Heart right ventricle (tissue), 16 donors: Measurements from ENCODE around the gene ATP6V1G1. TPM values are rescaled to one million over a fixed set of nuclear protein-coding genes. Genes with fewer than 3 reads are reported as not detected.
"Not testable (repeated sequence)": the region's sequence is repeated elsewhere in the genome, so short reads cannot be mapped to it uniquely, and the experiment has no call there.

Experiments used
- ATAC-seq, 8 donors: fragments of 200-7000 bp; cut with Tn5 transposase; one replicate each; pipeline ENCODE4 v1.9.1; 2020; ENCODE audit warnings: mild to moderate bottlenecking in 8 of 8, moderate library complexity in 8 of 8, moderate number of reproducible peaks in 1 of 8
- DNase-seq, 2 donors: peaks; one replicate each; pipeline ENCODE4 v3.0.0-alpha.2; 2020
- H3K27ac ChIP-seq, 10 donors: fragments of 200-600 bp; sonication (generic) in 2 of 10; one replicate each; pipeline versions ENCODE4 v1.5.0 to v1.8.0; 2020 to 2022; ENCODE audit warnings: mild to moderate bottlenecking in 3 of 10
- H3K27me3 ChIP-seq, 7 donors: fragments of 200-600 bp; one replicate each; pipeline ENCODE4 v1.8.0; 2021 to 2022; ENCODE audit warnings: mild to moderate bottlenecking in 2 of 7
- H3K36me3 ChIP-seq, 9 donors: fragments of 200-600 bp; sonication (generic) in 1 of 9; one replicate each; pipeline versions ENCODE4 v1.5.0 to v1.8.0; 2020 to 2022; ENCODE audit warnings: mild to moderate bottlenecking in 2 of 9
- H3K4me1 ChIP-seq, 9 donors: fragments of 200-600 bp; sonication (generic) in 1 of 9; one replicate each; pipeline versions ENCODE4 v1.5.0 to v1.8.0; 2020 to 2022; ENCODE audit warnings: mild to moderate bottlenecking in 4 of 9
- H3K4me3 ChIP-seq, 10 donors: fragments of 200-600 bp; sonication (generic) in 2 of 10; one replicate each; pipeline versions ENCODE4 v1.5.0 to v1.8.0; 2020 to 2022; ENCODE audit warnings: mild to moderate bottlenecking in 7 of 10, moderate library complexity in 2 of 10
- H3K9me3 ChIP-seq, 11 donors: fragments of 200-600 bp in 10 of 11; sonication (generic) in 2 of 11; one replicate each; pipeline versions ENCODE4 v1.5.0 to v1.8.0; 2013 to 2022; ENCODE audit warnings: mild to moderate bottlenecking in 2 of 11, control low read depth in 1 of 11, moderate library complexity in 1 of 11
- WGBS, 2 donors: extraction: QIAGEN DNeasy Blood & Tissue Kit; methylation state at CpG; one replicate each; pipeline ENCODE4 v1.1.7; 2013; ENCODE audit warnings: inconsistent platforms in 1 of 2; 5-methylcytosine and 5-hydroxymethylcytosine counted together
- intact Hi-C, 10 donors: fragments of 100-400 bp; cut with DNase I; formaldehyde crosslinking; loops; one replicate each; pipeline versions ENCODE4 v1.11.1 to v1.14.2; 2022
- polyA plus RNA-seq, 2 donors: library from polyadenylated mRNA; stranded (reverse); fragments of 200-250 nt; gene quantifications; one replicate each; pipeline ENCODE4 v1.2.3, GENCODE V29; 2013
- total RNA-seq, 10 donors: library from RNA; stranded (reverse); fragmentation: NEBNext Ultra II Directional in 3 of 10; extraction: Animal tissue kit (Norgen Biotek cat#: 25700) in 3 of 10; gene quantifications; one replicate each; pipeline versions ENCODE4 v1.2.1 to v1.2.4, GENCODE V29; 2021 to 2023
- TF ChIP-seq, protein P1 (sequence below), 9 donors: fragments of 200-600 bp; sonication (generic) in 2 of 9; IDR thresholded peaks; one replicate each; pipeline versions ENCODE4 v1.5.0 to v1.8.0; 2021 to 2022; ENCODE audit warnings: antibody characterized with exemption in 9 of 9, mild to moderate bottlenecking in 5 of 9, moderate library complexity in 1 of 9
- donor health status: Arrhythmogenic right ventricular cardiomyopathy.
- donor health status: ischemic (EF 13 %, LVEDD 7.1; RV severe dilation, severe dysfunction).
- donor health status: healthy with polysubstance abuse.
- donor health status: DM: no; HTN: yes; CAD: no.
- donor health status: DM: no; HTN: no; CAD: no.
- donor health status: ischemic (EF 25% LVEDD 6.9; RV normal size, moderate dysfunction).
- donor health status: ischemic (EF 25% LVEDD 5.7; RV mildly dilated, moderate dysfunction).
- donor health status: healthy.
- donor health status: DM: yes; HTN: yes; CAD: no.
- donor health status: Ischemic cardiomyopathy.
- donor health status: ischemic (EF 35%, LVEDD 5.7; RV mildly dilated, moderate dysfunction).
- donor health status: nonischemic (EF 11% LVEDD 7.7; RV severe dilation, severe dysfunction).
- donor health status: DM: yes; HTN: yes; CAD: no.
- donor health status: PGD.
- donor health status: ischemic (EF 29% LVEDD 5.4; RV normal size, mild dysfunction).
- donor health status: nonischemic (EF 23%, LVEDD 6.1; RV moderate dilation, normal function).

Gene ATP6V1G1
- total and polyA plus RNA-seq, 12 donors, result 53.1 to 115 (median 64.7) TPM

DNA sequence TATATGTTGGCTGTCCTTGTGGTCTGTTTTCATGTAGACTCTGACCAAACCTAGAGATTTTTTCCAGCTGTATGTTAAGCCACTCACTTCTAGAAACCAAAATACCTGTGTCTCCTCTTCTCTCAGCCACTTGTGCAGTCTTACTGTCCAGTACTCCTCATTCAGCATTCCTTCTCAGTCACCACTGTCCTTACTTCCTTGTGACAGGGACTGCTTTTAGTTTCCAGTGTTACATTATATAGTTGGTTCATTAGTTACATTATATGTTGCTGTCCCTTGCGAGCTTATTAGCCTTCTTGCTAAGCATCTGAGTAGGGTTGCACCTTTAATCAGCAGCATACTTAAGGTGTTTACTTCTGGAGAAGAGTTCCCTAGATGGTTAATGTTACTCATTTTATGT, 4.3 kb downstream of the ATP6V1G1 start:
- H3K4me1 ChIP-seq, result peaks cover 11 to 55% (median 47%) of the 10 kb centered on the region in 9 donors
- intact Hi-C loops, result no loop called here
- no peak overlapping the region for H3K4me3 ChIP-seq
- TF ChIP-seq, protein P1, sequence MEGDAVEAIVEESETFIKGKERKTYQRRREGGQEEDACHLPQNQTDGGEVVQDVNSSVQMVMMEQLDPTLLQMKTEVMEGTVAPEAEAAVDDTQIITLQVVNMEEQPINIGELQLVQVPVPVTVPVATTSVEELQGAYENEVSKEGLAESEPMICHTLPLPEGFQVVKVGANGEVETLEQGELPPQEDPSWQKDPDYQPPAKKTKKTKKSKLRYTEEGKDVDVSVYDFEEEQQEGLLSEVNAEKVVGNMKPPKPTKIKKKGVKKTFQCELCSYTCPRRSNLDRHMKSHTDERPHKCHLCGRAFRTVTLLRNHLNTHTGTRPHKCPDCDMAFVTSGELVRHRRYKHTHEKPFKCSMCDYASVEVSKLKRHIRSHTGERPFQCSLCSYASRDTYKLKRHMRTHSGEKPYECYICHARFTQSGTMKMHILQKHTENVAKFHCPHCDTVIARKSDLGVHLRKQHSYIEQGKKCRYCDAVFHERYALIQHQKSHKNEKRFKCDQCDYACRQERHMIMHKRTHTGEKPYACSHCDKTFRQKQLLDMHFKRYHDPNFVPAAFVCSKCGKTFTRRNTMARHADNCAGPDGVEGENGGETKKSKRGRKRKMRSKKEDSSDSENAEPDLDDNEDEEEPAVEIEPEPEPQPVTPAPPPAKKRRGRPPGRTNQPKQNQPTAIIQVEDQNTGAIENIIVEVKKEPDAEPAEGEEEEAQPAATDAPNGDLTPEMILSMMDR (IDR thresholded peaks at IDR 0.05), result no peak
- no peaks in the 10 kb centered on the region for H3K9me3 ChIP-seq
- no peak for ATAC-seq
- H3K27me3 ChIP-seq, result no peaks in the 10 kb centered on the region
- no peak for DNase-seq
- H3K27ac ChIP-seq, result peak overlapping the region in 6 of 10 donors; percentile 35 to 81 (median 51)
- WGBS, 2 donors, result 62 to 65% methylated on average over 1 of the region's 1 CpG
- H3K36me3 ChIP-seq, result peaks cover 0 to 48% (median 27%) of the 10 kb centered on the region in 9 donors

- WGBS, 2 donors, result 39 to 43% methylated on average over 6 of the region's 6 CpGs
- Histone ChIP-seq H3K36me3 (peaks cover 0 to 53% (median 27%) of the 10 kb centered on the region in 9 donors), H3K9me3 (no peaks in the 10 kb centered on the region), H3K4me1 (peaks cover 11 to 53% (median 47%) of the 10 kb centered on the region in 9 donors), H3K27me3 (no peaks in the 10 kb centered on the region), H3K4me3 (peak overlapping the region in 1 of 10 donors; percentile 3), H3K27ac (peak overlapping the region in 6 of 10 donors; percentile 35 to 81 (median 51))
- DNase-seq, result peak in 1 of 2 donors; percentile 26
- intact Hi-C loops, result no loop called here
- ATAC-seq, result no peak
- TF ChIP-seq, protein P1 (IDR thresholded peaks at IDR 0.05), result peak in 6 of 9 donors; percentile 16 to 56 (median 36)
Measured at GRCh38 chr9:114592356-114592755, 4.8 kb downstream of the ATP6V1G1 start.

DNA sequence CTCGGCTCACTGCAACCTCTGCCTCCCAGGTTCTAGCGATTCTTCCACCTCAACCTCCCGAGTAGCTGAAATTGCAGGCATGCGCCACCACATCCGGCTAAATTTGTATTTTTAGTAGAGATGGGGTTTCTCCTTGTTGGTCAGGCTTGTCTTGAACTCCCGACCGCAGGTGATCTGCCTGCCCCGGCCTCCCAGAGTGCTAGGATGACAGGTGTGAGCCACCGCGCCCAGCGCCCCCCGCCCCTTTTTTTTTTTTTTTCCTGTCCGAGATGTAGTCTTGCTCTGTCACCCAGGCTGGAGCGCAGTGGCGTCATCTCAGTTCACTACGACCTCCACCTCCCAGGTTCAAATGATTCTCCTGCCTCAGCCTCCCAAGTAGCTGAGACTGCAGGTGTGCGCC, 6.6 kb downstream of the ATP6V1G1 start:
- peaks cover 0 to 71% (median 42%) of the 10 kb centered on the region in 9 donors for H3K36me3 ChIP-seq
- H3K4me3 ChIP-seq, result no peak overlapping the region
- intact Hi-C loops, result no loop called here
- H3K4me1 ChIP-seq, result peaks cover 8 to 45% (median 42%) of the 10 kb centered on the region in 9 donors
- ATAC-seq (no peak), DNase-seq (no peak)
- no peak overlapping the region for H3K27ac ChIP-seq
- WGBS, 2 donors, result 95 to 98% methylated on average over 17 of the region's 17 CpGs
- TF ChIP-seq, protein P1 (IDR thresholded peaks at IDR 0.05), result no peak
- no peaks in the 10 kb centered on the region for H3K9me3 ChIP-seq
- H3K27me3 ChIP-seq, result no peaks in the 10 kb centered on the region

DNA sequence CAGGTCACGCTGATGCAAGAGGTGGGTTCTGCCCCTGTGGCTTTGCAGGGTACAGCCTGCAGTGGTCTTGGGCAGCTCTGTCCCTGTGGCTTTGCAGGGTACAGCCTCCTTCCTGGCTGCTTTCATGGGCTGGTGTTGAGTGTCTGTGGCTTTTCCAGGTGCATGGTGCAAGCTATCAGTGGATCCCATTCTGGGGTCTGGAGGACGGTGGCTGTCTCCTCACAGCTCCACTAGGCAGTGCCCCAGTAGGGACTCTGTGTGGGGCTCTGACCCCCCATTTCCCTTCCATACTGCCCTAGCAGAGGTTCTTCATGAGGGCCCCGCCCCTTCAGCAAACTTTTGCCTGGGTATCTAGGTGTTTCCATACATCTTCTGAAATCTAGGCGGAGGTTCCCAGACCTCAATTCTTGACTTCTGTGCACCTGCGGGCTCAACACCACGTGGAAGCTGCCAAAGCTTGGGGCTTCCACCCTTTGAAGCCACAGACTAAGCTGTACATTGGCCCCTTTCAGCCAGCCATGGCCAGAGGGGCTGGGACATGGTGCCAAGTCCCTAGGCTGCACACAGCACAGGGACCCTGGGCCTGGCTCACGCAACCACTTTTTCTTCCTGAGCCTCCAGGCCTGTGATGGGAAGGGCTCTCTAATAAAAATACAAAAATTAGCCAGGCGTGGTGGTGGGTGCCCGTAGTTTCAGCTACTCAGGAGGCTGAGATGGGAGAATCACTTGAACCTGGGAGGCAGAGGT, 13.1 kb downstream of the ATP6V1G1 start:
- H3K27me3 ChIP-seq, H3K4me3 ChIP-seq, ATAC-seq, H3K4me1 ChIP-seq, intact Hi-C loops, DNase-seq, H3K27ac ChIP-seq: not testable (repeated sequence)
- Histone ChIP-seq H3K9me3 (peaks cover 0 to 21% (median 2%) of the 10 kb centered on the region in 11 donors), H3K36me3 (peaks cover 0 to 62% (median 27%) of the 10 kb centered on the region in 9 donors)
- WGBS, 2 donors, result 94 to 99% methylated on average over 9 of the region's 9 CpGs

DNA sequence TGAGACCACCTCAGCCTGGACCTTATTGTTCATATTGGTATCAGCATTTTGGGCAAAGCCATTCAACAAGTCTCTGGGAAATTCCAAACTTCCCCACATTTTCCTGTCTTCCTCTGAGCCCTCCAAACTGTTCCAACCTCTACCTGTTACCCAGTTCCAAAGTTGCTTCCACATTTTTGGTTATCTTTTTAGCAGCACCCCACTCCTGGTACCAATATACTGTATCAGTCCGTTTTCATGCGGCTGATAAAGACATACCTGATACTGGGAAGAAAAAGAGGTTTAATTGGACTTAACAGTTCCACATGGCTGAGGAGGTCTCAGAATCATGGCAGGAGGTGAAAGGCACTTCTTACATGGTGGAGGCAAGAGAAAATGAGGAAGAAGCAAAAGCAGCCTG, 14.2 kb downstream of the ATP6V1G1 start:
- ATAC-seq, H3K27ac ChIP-seq, DNase-seq, H3K27me3 ChIP-seq, H3K4me3 ChIP-seq, intact Hi-C loops: not testable (repeated sequence)
- H3K9me3 ChIP-seq, result peaks cover 0 to 21% (median 2%) of the 10 kb centered on the region in 11 donors
- peaks cover 0 to 12% (median 8%) of the 10 kb centered on the region in 9 donors for H3K4me1 ChIP-seq
- 95% methylated on average over 2 of the region's 2 CpGs for WGBS, 2 donors
- peaks cover 0 to 51% (median 19%) of the 10 kb centered on the region in 9 donors for H3K36me3 ChIP-seq
